Adrenal gland (tissue), 5 donors: ENCODE results near the gene RXFP3.

Experiments
- POLR2A ChIP-seq, 2 donors: fragments of 450-650 bp; IDR thresholded peaks; one replicate each; pipeline ENCODE4 v1.6.1; 2017; ENCODE audit warnings: antibody characterized with exemption in 2 of 2, mild to moderate bottlenecking in 2 of 2, moderate library complexity in 1 of 2
- TF ChIP-seq, protein P1 (sequence below), 6 experiments: fragments of 450-650 bp in 4 of 6; fragments of 200-600 bp in 2 of 6; sonication (generic) in 1 of 6; IDR thresholded peaks; 1 replicate in 5 of 6; 2 replicates in 1 of 6; pipeline versions ENCODE4 v1.5.1 to v1.8.0; 2016 to 2021; ENCODE audit warnings: antibody characterized with exemption in 6 of 6, mild to moderate bottlenecking in 2 of 6, moderate library complexity in 1 of 6
- donor health status: DM: no; HTN: no; CAD: no.

- TF ChIP-seq, protein P1, sequence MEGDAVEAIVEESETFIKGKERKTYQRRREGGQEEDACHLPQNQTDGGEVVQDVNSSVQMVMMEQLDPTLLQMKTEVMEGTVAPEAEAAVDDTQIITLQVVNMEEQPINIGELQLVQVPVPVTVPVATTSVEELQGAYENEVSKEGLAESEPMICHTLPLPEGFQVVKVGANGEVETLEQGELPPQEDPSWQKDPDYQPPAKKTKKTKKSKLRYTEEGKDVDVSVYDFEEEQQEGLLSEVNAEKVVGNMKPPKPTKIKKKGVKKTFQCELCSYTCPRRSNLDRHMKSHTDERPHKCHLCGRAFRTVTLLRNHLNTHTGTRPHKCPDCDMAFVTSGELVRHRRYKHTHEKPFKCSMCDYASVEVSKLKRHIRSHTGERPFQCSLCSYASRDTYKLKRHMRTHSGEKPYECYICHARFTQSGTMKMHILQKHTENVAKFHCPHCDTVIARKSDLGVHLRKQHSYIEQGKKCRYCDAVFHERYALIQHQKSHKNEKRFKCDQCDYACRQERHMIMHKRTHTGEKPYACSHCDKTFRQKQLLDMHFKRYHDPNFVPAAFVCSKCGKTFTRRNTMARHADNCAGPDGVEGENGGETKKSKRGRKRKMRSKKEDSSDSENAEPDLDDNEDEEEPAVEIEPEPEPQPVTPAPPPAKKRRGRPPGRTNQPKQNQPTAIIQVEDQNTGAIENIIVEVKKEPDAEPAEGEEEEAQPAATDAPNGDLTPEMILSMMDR (IDR thresholded peaks at IDR 0.05) = peak; percentile 23 to 75 (median 66)
- TF ChIP-seq POLR2A (IDR thresholded peaks at IDR 0.05) = no peak
Measured at GRCh38 chr5:33969572-33970452, 33.6 kb downstream of the RXFP3 start.
